NCI-H1092 treated with DMSO at 0.1 percent for 48 hours (cell line): ENCODE results near the gene EBI3.
"Not testable (repeated sequence)": the region's sequence is repeated elsewhere in the genome, so short reads cannot be mapped to it uniquely, and the experiment has no call there.

ENCODE experiments used
- DNase-seq: peaks from one replicate; lab custom pipeline; 2025; lab: John Stamatoyannopoulos, UW

The EBI3 gene

DNA sequence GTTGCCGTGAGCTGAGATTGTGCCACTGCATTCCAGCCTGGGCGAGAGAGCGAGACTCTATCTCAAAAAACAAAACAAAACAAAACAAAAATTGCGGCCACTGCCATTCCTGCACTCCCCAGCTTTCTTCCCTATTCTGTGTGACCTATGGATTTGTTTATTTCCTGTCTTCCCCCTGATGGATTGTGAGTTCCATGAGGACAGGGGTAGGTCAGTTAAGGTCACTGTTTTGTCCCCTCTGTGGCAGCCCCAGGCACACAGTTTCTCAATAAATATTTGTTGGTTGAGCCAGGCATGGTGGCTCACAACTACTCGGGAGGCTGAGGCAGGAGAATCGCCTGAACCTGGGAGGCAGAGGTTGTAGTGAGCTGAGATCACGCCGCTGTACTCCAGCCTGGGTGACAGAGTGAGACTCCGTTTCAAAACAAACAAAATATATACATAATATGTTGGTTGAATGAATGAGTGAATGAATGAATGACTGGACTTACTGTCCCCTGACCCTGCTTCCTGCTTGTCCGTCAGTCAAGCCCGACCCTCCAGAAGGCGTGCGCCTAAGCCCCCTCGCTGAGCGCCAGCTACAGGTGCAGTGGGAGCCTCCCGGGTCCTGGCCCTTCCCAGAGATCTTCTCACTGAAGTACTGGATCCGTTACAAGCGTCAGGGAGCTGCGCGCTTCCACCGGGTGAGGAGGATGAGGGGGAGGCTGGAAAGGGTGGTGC is 5.0 kb downstream of the EBI3 start:
- no peak for DNase-seq

DNA sequence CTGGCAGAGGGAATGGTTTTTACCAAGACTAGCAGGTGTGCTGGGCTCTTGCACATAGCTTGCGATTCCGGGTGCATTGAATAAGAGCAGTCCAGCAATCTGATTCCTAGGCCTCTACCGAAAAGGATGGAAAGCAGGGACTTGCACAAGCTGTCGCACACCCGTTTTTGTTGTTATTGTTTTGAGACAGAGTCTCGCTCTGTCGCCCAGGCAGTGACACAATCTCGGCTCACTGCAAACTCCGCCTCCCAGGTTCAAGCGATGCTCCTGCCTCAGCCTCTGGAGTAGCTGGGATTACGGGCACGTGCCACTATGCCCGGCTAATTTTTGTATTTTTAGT is 5.5 kb downstream of the EBI3 start:
- DNase-seq, result no peak

- DNase-seq, result not testable (repeated sequence)
These were observed 8.2 kb downstream of the EBI3 start for GRCh38 chr19:4237510-4237909.

DNA sequence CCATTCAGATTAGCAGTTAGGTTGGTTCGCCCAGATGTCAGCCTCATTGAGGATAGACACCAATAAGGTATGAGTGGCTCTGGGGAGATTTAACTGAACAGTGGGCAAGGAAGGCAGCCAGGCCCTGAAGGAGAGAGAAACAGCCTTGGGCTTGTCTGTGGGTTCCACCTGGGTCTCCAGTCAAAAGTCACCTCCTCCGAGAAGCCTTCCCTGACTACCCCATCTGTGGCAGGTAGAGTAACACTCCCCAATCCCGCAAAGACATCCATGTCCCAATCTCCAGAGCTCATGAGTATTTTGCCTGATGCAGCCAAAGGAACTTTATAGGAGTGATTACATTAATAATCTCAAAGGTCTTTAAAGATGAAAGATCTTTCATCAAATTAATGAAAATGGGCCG is 9.5 kb downstream of the EBI3 start:
- no peak for DNase-seq

DNA sequence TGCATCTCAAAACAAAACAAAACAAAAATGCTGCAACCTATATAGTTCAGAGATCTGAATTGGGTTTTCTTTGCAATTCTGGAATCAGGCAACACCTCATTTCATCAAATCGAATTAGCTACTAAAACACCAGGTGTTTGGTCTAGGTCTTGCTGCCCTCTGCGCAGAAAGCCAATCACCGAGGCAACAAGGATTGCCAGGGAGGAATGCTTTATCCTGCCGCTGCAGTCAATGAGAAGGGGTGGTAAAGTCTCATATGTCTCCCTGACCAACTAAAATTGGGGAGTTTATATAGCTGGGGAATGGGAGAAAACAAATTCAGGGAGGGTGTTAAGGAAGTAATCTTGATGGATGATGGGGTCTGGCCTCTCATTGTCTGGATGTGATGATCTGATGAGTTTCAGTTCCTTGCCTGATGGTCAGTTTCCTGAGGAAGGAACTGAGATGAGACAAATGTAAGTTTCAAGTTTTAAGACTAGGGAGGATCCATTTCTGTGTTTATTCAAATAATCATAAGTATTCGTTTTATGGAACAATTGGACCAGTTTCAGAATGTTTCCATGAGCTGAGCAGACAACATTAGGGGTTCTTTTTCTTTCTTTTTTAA is 12.6 kb downstream of the EBI3 start:
- no peak for DNase-seq

GRCh38 chr19:4245938-4246337 is 16.6 kb downstream of the EBI3 start:
- not testable (repeated sequence) for DNase-seq

DNA sequence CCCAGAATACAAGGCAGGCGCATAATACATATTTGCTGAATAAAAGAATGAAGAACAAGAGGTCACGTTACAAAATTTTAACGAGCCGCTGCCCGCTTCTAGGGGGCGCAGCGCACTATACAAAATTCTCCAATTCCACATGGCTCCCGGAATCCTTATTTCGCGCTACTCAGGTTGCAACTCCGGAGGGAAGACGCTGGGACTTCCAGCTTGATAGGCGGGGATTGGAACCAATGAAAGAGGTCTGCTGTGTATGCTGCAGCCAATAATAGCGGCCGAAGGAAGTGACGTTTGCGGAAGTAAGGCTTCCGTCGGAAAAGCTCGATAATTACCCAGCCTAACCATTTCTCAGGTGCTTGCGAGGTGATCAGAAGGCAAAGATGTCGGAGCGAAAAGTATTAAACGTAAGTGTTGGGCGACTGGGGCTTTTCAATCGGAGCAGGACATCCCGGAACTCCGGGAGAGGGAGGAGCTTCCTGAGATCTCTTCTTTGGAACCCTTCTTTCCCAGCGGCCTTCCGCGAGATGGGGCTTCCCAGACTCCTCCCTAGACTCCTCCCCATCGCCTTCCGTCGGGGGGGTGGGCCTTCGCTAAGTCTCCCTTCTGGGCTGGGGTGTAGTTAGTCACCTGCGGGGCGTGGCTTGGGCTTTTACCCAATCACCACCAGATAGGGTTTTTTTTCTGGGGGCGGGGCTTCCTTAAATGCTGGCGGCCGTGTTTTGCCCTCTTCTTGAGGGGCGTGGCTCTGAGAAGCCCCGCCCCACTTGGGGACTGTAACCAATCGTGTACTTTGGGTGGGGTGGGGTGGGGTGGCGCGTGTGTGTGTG is 17.7 kb downstream of the EBI3 start, which contains the start of gene YJU2:
YJU2 (plus strand) TSS at position 314 of the 827 bp plus-strand sequence; CDS start at position 381, 67 bp downstream.
- DNase-seq, result peak; percentile 99

GRCh38 chr19:4256563-4256962 is 27.2 kb downstream of the EBI3 start:
- DNase-seq, result no peak

DNA sequence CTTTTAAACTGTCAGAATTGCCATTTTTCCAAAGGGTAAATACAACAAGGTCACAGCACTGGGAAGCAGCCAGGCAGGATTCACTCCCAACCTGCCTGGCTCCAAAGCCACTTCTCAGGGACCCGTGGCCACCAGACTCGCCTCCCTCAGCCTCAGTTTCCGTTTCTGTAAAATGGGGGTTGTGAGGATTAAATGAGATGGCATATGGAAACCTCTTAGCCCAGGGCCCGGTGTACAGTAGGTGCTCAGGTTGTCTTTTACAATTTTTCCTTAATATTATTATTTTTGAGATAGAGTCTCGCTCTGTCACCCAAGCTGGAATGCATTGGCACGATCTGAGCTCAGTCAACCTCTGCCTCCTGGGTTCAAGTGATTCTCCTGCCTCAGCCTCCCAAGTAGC is 27.7 kb downstream of the EBI3 start:
- no peak for DNase-seq

GRCh38 chr19:4258181-4258580 is 28.9 kb downstream of the EBI3 start:
- no peak for DNase-seq

GRCh38 chr19:4260613-4261191 is 31.4 kb downstream of the EBI3 start:
- no peak for DNase-seq

DNA sequence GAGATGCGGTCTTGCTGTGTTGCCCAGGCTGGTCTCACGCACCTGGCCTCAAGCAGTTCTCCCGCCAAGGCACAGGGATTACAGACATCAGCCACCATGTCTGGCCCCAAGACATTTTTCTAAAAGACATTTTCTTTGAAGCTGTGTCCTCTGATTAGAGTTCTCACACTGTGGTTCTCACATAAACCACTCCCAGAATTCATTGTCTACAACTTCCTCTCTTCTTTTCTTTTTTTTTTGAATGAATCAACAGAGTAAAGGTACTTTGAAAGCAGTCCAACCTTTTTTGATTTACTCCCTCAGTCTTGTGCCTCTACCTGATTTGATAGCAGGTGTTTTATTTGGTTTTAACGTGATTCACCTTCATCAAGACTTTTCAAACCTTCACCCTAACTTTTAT is 35.5 kb downstream of the EBI3 start:
- no peak for DNase-seq

GRCh38 chr19:4266253-4267000 is 37.1 kb downstream of the EBI3 start:
- no peak for DNase-seq

GRCh38 chr19:4267101-4267900 is 38.0 kb downstream of the EBI3 start:
- peak; percentile 34 for DNase-seq

DNA sequence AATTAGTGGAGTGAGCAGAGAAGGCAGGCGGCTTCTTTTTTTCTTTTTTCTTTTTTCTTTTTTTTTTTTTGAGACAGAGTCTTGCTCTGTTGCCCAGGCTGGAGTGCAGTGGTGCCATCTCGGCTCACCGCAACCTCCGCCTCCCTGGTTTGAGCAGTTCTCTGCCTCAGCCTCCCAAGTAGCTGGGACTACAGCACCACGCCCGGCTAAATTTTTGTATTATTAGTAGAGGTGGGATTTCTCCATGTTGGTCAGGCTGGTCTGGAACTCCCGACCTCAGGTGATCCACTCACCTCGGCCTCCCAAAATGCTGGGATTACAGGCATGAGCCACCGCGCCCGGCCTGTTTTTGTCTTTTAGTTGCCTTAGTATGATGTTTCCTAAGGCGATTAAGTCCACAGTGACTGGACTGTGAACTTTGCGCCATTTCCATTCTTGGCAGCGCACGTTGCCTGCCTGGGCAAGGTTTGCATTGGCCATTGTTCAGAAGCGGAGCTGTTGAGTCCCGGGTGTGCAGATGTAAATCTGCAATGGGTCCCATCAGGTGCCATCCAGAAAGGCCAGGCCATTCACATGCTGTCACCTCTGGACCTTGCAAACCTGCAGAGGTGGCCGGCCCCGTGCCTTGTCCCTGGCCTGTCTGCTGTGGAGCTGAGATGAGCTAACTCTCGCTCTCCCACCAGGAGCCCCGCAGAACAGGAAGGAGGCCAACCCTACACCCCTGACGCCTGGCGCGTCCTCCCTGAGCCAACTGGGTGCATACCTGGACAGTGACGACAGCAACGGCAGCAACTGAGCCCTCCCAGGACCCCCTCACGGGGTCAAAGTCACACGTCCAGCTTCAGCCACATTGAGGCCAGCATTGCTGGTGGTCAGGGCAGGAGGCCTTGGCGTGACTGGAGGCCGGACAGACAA is 38.8 kb downstream of the EBI3 start:
- DNase-seq, result no peak

DNA sequence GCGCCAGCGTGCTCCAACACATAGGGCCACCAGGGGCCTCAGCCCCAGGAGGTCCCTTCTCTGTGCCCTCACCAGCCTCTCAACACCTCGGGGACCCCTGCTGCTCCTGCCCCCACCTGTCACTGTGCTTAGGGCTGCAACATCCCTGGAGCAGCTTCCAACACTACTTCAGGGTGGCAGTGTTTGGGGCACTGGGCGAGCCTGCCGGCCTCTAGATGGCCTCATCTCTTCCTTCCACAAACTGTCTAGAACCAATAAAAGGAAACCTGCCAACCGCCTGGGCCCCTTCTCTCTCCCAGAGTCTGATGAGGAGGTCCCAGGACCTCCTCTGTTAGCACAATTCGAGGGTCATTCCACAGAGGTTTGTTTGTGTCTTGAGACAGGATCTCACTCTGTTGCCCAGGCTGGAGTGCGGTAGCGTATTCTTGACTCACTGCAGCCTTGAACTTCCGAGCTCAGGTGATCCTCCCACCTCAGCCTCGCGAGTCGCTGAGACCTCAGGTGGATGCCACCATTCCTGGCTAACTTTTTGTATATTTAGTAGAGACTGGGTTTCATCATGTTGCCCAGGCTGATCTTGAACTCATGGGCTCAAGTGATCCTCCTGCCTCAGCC is 39.6 kb downstream of the EBI3 start:
- DNase-seq, result no peak

- no peak for DNase-seq
These were observed 43.6 kb downstream of the EBI3 start for GRCh38 chr19:4272894-4273293.

- not testable (repeated sequence) for DNase-seq
These were observed 45.0 kb downstream of the EBI3 start for GRCh38 chr19:4274321-4274686.

- DNase-seq, result no peak
These were observed 47.9 kb downstream of the EBI3 start for GRCh38 chr19:4277191-4277696.
